Urothelium cell line (cell line): Measurements from ENCODE around the gene ACER2.
A peak's percentile ranks its signal among the peaks of the same experiment; 100 is the strongest.
"Not testable (repeated sequence)": the region's sequence is repeated elsewhere in the genome, so short reads cannot be mapped to it uniquely, and the experiment has no call there.

Experiments used
- DNase-seq: peaks from one replicate; pipeline ENCODE4 v3.0.0; 2011; ENCODE audit warnings: low spot score, mixed read lengths
- FAIRE-seq: peaks from 2 replicates; lab custom pipeline; 2011; peaks lifted over from hg19 to GRCh38; lab: Jason Lieb, UNC

ACER2 gene

DNA sequence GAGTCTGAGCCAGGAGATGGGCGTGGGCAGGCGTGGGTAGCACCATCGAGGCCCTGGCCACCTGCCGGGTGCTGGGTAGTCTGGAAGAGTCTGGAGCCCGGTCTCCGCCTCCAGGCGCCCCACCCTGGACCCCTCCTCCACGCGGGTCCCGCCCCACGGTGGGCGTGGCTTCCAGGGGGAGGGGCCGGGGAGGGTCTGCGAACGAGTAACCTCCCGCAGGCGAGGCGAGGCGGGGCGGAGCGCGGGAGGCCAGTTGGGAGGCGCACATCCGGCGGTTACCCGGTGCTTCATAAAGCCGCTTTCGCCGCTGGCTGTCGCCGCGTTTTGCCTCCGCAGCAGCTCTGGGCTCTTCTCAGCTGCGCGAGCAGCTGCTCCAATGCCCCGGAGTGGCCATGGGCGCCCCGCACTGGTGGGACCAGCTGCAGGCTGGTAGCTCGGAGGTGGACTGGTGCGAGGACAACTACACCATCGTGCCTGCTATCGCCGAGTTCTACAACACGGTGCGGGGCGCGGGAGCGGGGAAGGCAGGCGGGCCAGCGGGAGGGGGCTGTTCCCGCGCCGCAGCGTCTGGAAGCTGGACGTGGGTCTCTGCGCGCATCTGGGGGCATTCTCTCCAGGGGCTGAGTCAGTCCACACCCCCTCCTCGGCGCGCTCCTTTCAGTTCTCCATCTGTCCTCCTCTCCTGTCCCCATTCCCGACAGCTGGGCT, at the start of gene ACER2:
Gene ACER2, plus strand, starts transcription at position 317 of the 708 bp plus-strand sequence. Its CDS starts 76 bp downstream, at position 393.
- peak; percentile 93 for DNase-seq
- FAIRE-seq = no peak

- no peak for DNase-seq
- no peak for FAIRE-seq
These were observed 39.7 kb upstream of the ACER2 start for GRCh38 chr9:19369107-19369506.

GRCh38 chr9:19371942-19372341, 36.9 kb upstream of the ACER2 start:
- FAIRE-seq = no peak
- DNase-seq = no peak

- DNase-seq = no peak
- no peak for FAIRE-seq
These were observed 36.2 kb upstream of the ACER2 start for GRCh38 chr9:19372567-19372966.

- FAIRE-seq = no peak
- no peak for DNase-seq
These were observed 35.3 kb upstream of the ACER2 start for GRCh38 chr9:19373527-19373926.

DNA sequence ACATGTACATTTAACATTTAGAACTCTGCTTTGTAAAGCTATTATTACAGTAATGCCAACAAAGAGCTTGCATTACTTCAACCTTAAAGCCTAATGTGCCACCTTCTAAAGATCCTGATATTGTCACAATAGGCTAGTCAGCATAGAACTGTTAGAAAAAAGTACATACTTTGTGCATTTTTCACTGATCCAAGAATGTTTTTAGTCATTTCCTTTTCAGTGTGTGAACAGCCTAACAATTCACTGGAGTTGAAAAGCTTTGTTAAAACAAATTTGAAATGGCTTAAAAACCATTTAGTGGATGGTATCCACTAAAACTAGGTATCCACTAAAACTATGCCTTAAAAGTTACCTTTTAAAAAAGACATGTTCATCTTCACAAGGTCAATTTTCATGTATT, 33.3 kb upstream of the ACER2 start:
- FAIRE-seq = no peak
- DNase-seq = no peak

DNA sequence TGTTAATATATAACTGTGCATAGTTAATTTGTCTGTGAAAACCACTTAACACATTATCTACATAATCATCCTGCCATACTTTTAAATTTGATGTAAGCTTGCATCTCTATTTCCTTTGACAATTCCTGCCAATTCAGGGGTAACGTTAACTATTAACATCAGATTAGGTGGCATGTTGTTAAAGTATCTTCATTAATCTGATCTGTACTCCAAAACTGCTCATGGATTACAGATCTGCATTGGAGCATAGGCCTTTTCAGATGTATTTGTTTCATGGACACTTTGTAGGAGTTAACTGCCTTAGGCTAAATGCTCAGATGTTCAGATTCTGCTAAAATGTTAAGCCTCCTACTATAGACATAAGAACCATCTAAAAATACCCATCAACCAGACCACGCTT, 31.9 kb upstream of the ACER2 start:
- DNase-seq = no peak
- no peak for FAIRE-seq

DNA sequence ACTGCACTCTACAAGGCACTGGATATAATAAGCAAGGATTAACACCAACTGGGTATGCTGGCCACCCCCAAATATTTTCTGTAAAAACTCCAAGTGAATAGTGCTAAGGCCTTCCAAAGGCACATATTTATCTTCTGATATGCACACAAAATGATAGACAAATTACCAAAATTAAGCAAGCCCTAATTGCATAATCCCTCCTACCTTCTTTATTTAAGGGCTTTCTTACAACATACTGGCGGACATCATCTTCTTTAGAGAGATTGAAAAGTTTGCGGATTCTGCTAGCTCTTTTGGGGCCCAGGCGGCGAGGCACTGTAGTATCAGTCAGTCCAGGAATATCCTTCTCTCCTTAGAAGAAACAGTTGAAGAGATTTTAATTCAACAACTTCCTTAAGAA, 30.6 kb upstream of the ACER2 start:
- no peak for DNase-seq
- no peak for FAIRE-seq

GRCh38 chr9:19378647-19379046, 30.2 kb upstream of the ACER2 start:
- DNase-seq (no peak), FAIRE-seq (no peak)

DNA sequence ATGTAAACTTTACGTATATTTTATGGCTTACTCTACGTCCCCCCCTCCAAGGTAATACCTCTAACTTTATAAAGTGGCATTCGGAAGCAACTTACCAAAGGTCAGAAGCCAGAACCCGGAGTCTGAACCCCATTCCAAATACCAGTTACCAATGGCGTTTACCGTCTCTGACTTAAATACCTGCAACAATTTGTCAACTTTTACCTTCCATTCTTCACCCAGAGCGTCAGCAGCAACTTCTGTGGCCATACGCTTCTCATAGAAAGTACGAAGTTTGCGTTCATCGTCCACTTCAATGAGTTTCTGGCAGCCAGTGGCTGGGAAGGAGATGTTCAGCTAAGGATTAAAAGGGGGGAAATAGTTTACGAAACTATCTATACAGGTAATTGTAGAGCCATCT, 29.5 kb upstream of the ACER2 start:
- FAIRE-seq (no peak), DNase-seq (no peak)

- no peak for FAIRE-seq
- DNase-seq = peak; percentile 17
These were observed 29.1 kb upstream of the ACER2 start for GRCh38 chr9:19379697-19380046.

DNA sequence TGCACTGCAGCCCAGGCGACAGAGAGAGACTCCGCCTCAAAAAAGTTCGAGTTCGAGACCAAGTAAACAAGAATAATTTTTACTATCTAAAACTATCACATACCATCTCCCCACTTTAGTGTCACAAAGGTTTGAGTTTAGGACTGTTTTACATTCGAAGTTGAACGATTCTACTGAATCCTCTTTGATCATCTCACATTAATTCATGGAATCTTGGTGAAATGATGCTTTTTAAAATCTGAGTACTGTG, 28.1 kb upstream of the ACER2 start:
- no peak for DNase-seq
- FAIRE-seq = no peak

DNA sequence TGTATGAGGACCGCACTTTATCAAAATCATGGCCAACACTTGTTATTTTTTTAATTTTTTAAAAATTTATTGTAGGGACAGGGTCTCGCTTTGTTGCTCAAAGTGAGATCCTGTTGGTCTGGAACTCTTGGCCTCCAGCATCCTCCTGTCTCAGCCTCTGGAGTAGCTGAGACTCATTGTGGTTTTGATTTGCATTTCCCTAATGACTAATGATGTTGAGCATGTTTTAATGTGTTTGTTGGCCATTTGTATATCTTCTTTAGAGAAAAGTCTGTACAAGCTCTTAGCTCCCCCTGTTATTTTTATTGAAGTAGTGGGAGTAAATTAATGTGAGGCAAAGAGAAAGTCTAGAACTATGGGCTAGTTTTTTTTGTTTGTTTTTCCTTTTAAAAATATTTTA, 27.2 kb upstream of the ACER2 start:
- DNase-seq (no peak), FAIRE-seq (no peak)

DNA sequence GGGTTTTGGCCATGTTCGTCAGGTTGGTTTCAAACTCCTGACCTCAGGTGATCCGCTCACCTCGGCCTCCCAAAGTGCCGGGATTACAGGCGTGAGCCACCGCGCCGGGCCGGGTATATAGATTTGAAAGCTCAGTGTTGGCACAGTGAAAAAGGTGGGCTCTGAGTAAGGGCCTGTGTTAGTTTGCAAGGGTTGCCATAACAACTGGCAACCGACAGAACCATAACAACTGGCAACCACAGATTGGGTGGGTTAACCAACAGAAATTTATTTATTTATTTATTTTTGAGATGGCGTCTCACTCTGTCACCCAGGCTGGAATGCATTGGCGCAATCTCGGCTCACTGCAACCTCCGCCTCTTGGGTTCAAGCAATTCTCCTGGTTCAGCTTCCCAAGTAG, 23.6 kb upstream of the ACER2 start:
- not testable (repeated sequence) for FAIRE-seq, DNase-seq

DNA sequence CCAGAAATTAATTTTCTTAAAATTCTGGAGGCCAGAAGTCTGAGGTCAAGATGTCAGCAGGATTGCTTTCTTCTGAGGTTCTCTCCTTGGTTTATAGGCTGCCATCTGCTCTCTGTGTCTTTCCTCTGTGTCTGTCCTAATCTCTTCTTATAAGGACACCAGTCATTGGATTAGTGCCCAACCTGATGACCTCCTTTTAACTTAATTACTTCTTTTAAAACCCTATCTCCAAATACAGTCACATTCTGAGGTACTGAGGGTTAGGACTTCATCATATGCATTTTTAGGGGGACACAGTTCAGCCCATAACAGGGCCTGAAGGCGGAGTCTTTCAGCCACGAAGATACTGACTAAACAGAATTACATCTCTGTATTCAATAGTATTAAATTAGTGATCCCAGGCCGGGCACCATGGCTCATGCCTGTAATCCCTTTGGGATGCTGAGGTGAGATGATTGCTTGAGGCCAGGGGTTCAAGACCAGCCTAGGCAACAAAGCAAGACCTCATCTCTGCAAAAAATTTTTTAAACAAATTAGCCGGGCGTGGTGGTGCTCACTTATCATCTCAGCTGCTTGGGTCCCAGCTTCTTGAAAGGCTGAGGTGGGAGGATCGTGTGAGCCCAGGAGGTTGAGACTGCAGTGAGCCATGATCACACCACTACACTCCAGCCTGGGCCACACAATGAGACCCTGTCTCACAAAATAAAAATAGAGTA, 22.9 kb upstream of the ACER2 start:
- FAIRE-seq = no peak
- no peak for DNase-seq

GRCh38 chr9:19386502-19387044, 22.2 kb upstream of the ACER2 start:
- FAIRE-seq (no peak), DNase-seq (no peak)

DNA sequence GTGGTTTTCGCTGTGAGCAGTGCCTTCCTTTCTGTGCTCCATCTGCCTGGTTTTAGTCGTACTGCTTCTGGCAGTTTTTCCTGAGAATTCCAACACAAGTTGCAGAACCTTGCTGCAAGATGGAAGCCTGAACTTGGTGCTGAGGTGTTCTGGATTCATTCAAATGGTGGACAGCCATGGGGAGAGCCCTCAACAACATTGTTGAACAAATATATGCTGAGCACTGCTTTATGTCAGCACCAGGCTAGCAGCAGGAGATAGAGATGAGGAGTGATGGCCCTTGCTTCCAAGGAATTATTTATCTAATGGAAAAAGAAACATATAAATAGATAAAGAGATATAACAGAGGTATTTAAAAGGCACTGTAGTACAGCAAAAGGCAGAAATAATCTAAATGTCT, 21.5 kb upstream of the ACER2 start:
- FAIRE-seq (no peak), DNase-seq (no peak)

- not testable (repeated sequence) for FAIRE-seq, DNase-seq
These were observed 19.3 kb upstream of the ACER2 start for GRCh38 chr9:19389539-19389938.

- DNase-seq = no peak
- FAIRE-seq = no peak
These were observed 11.0 kb upstream of the ACER2 start for GRCh38 chr9:19397845-19398244.

DNA sequence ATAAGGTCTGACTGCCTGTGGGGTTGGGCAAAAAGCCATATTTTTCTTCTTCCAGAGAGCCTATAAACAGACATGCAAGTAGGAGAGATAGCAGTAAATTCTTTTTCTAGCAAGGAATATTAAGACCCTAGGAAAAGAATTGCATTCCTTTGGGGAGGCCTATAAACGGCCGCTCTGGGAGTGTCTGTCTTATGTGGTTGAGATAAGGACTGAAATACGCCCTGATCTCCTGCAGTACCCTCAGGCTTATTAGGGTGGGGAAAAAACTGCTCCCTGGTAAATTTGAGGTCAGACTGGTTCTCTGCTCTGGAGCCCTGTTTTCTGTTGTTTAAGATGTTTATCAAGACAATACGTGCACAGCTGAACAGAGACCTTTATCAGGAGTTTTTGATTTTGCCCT, 5.6 kb upstream of the ACER2 start:
- DNase-seq, FAIRE-seq: not testable (repeated sequence)

DNA sequence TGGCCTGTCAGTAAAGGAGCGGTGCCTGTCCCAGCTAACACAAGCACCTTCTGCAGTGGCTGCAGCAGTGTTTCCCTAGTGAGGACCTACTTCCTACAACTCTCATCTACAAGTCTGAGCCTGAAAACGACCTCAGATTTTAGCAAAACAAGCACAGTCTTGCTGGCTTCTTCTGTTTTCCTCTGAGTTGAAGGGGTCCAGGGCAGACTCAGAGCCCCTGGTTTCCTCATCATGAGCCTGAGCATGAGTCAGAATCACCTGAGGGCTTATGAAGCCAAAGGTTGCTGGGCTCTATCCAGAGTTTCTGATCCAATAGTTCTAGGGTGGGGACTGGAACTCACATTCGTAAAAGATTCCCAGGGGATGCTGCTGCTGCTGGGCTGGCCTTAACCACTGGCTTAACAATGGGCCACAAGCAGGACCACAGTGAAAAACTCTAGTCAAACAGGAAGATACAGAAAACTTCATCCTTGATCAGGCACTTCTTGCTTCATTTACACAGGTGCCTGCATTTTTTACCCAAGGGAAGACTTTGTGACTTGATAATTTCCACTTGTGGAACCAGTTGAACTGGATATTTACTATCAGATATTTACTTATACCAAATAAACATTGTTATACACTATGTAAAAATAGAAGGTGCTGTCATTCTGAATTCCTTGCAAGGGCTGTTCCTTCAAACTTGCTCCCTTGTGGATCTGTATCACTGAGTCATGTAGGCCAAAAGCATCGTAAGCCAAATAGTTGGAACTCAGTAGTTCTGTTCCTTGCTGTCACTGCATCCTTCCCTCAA, 4.3 kb upstream of the ACER2 start:
- FAIRE-seq (no peak), DNase-seq (no peak)

DNA sequence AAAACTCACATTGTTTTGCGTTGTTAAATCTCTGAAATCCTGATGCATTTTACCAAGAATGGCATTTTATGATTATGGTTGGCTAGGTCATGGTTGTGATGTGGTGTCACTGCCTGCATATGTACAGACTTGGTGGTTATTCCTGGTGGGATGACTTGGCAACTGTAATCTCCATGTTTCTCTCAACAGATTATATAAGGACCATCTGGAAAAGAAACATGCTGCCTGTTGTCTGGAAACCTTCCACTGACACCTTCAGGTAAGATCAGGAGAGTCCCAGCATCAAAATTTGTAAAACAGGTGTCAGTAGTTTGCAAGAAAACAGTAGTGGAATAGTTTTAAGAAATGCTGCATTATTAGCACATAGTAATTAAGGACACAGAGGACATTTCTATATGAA, 3.0 kb upstream of the ACER2 start:
- DNase-seq = no peak
- FAIRE-seq = no peak
